ENCODE measurements around the gene TLL2. TPM values are rescaled to one million over a fixed set of nuclear protein-coding genes. Genes with fewer than 3 reads are reported as not detected.

TLL2 gene
- total RNA-seq: 0.05 and 0.20 TPM in 2 replicates
- 0.03 and 0.10 TPM in 2 replicates for polyA plus RNA-seq
- 0.01 and 0.03 TPM in 2 replicates for polyA plus RNA-seq (2011; cell fraction: cytosol; rRNA removed)
- polyA plus RNA-seq (2011; cell fraction: nucleus; rRNA removed): 0.06 TPM in 1 of 2 replicates, not detected in the other
- polyA plus RNA-seq (2012): 0.03 and 0.05 TPM in 2 replicates
- polyA minus RNA-seq: 0.13 and 0.32 TPM in 2 replicates
- not detected for polyA minus RNA-seq (2011; cell fraction: cytosol; rRNA and poly(A)+ RNA removed)
- polyA minus RNA-seq (2011; cell fraction: nucleus; rRNA and poly(A)+ RNA removed): 0.48 TPM in 1 of 2 replicates, not detected in the other
- percentile 11 among the genes with signal in this experiment for Bru-seq, nascent RNA
- percentile 43 among the genes with signal in this experiment for BruChase-seq, experiment 1, labeled RNA remaining after a 6-hour chase
- BruChase-seq, experiment 2, labeled RNA remaining after a 2-hour chase: percentile 23 among the genes with signal in this experiment
- long read RNA-seq: 0 reads

- H3K27ac ChIP-seq (ENCODE audit: insufficient read depth, low read depth, low read length): no peak within 1 kb of the TSS
- dilution Hi-C loops (cut with MboI; ENCODE audit: extremely low pct_ligation_motif_present, low sequenced_read_pairs): no loop called here
- peak within 1 kb of the TSS; percentile 21 to 47 (median 38) for H3K4me3 ChIP-seq (replicated peaks in 1 of 3; ENCODE audit: insufficient read depth in 1 of 3, low read depth in 1 of 3, low read length in 3 of 3)
- no peaks in the 10 kb centered on the region for H3K36me3 ChIP-seq (ENCODE audit: control insufficient read depth in 2 of 2, extremely low read depth in 1 of 2, insufficient read depth in 2 of 2, low read length in 2 of 2)
- no peaks in the 10 kb centered on the region for H3K9me3 ChIP-seq (replicated peaks; ENCODE audit: control insufficient read depth, insufficient read depth, low read length)
- peak within 1 kb of the TSS; percentile 50 for H2AFZ ChIP-seq (ENCODE audit: low read depth, low read length)
- CTCF ChIA-PET: interaction anchor here (0.6 to 2.1 kb wide), 32 partner anchors 9 to 511 kb away, joined by 3 to 11 read pairs (median 4); partner anchors contain the start of gene TM9SF3
- peaks cover 16 to 23% of the 10 kb centered on the region in 2 experiments for H3K27me3 ChIP-seq (ENCODE audit: control insufficient read depth in 2 of 2, insufficient read depth in 2 of 2, low read length in 2 of 2)
- H3K4me2 ChIP-seq (ENCODE audit: insufficient read depth, low read length): peak within 1 kb of the TSS; percentile 74
- no peaks in the 10 kb centered on the region for H3K79me2 ChIP-seq (ENCODE audit: control insufficient read depth, insufficient read depth, low read length)
- intact Hi-C loops (cut with micrococcal nuclease): loop anchor here (2.0 to 10.0 kb wide), 3 partner anchors 73 to 1368 kb away; partner anchors contain the start of genes LCOR and TM9SF3
- FAIRE-seq: peak; percentile 95
- no peaks in the 10 kb centered on the region for H3K9me1 ChIP-seq (replicated peaks; ENCODE audit: control insufficient read depth, extremely low read depth, insufficient read depth, low read length)
- H3K9ac ChIP-seq (replicated peaks; ENCODE audit: extremely low read depth, insufficient read depth, low read length): no peak within 1 kb of the TSS
- DNase-seq (ENCODE audit: low read depth, low spot score): peak; percentile 94
- POLR2A ChIA-PET: no interaction called here
- BruUV-seq (replicated peaks): no TSS peak
- H4K20me1 ChIP-seq (replicated peaks; ENCODE audit: control insufficient read depth, extremely low read depth, insufficient read depth, low read length): no peaks in the 10 kb centered on the region
- TF ChIP-seq POLR2AphosphoS5 (IDR thresholded peaks at IDR 0.05; ENCODE audit: insufficient read depth, low read depth, low read length) (peak; percentile 66), CTCF (IDR thresholded peaks at IDR 0.05; ENCODE audit: extremely low read depth in 1 of 2, insufficient read depth in 1 of 2, low read depth in 1 of 2, low read length in 2 of 2) (peak; percentile 48 to 74), FOS (IDR thresholded peaks at IDR 0.05; ENCODE audit: borderline replicate concordance, insufficient read depth, low read length) (no peak)
- H3K4me1 ChIP-seq (ENCODE audit: control insufficient read depth, extremely low read depth, insufficient read depth, low read length): peaks cover 20% of the 10 kb centered on the region
Measured at GRCh38 chr10:96513698-96514561, at the start of gene TLL2. TSS of gene TLL2 (minus strand) at chr10:96513926. CDS start at chr10:96513685, 241 bp downstream.
